Adrenal gland (tissue), 12 donors: Measurements from ENCODE around the gene ATP4A. TPM values are rescaled to one million over a fixed set of nuclear protein-coding genes. Genes with fewer than 3 reads are reported as not detected.
A peak's percentile ranks its signal among the peaks of the same experiment; 100 is the strongest.

Experiments
- DNase-seq, 7 donors: peaks; one replicate each; pipeline ENCODE4 v3.0.0-alpha.2; 2019 to 2020
- H3K27ac ChIP-seq, 5 donors: fragments of 200-600 bp; sonication (generic) in 4 of 5; 1 replicate in 3 of 5; 2 replicates in 2 of 5; pipeline versions ENCODE4 v1.5.1 to v1.8.0; 2016 to 2020; ENCODE audit warnings: mild to moderate bottlenecking in 1 of 5
- H3K27me3 ChIP-seq: fragments of 200-600 bp; 2 replicates; pipeline ENCODE4 v1.8.0; 2021
- H3K36me3 ChIP-seq, 2 donors: fragments of 200-600 bp; replicated peaks in 1 of 2; 1 replicate in 1 of 2; 2 replicates in 1 of 2; pipeline versions ENCODE4 v1.5.1 to v1.8.0; 2018 to 2022
- H3K4me1 ChIP-seq, 2 donors: fragments of 200-600 bp; replicated peaks in 1 of 2; 1 replicate in 1 of 2; 2 replicates in 1 of 2; pipeline versions ENCODE4 v1.5.1 to v1.8.0; 2018 to 2021
- H3K4me3 ChIP-seq, 4 donors: fragments of 200-600 bp; sonication (generic) in 3 of 4; one replicate each; pipeline ENCODE4 v1.5.1; 2016 to 2018
- H3K9me3 ChIP-seq, 3 donors: fragments of 200-600 bp; sonication (generic) in 1 of 3; replicated peaks in 1 of 3; 1 replicate in 2 of 3; 2 replicates in 1 of 3; pipeline versions ENCODE4 v1.5.1 to v1.8.0; 2016 to 2021
- POLR2A ChIP-seq, 2 donors: fragments of 450-650 bp; IDR thresholded peaks; one replicate each; pipeline ENCODE4 v1.6.1; 2017; ENCODE audit warnings: antibody characterized with exemption in 2 of 2, mild to moderate bottlenecking in 2 of 2, moderate library complexity in 1 of 2
- WGBS, 4 donors: extraction: QIAGEN DNeasy Blood & Tissue Kit in 2 of 4; methylation state at CpG; one replicate each; pipeline versions ENCODE4 v1.1.5 to v1.1.7; 2013 to 2017; 5-methylcytosine and 5-hydroxymethylcytosine counted together
- intact Hi-C, 2 donors: fragments of 100-400 bp; cut with DNase I; formaldehyde crosslinking; loops; one replicate each; pipeline versions ENCODE4 v1.14.1 to v1.15.0; 2022 to 2023
- polyA plus RNA-seq, 3 donors: library from polyadenylated mRNA; stranded (reverse); fragments of 200-250 nt in 2 of 3; fragments of 350-450 nt in 1 of 3; fragmentation: Illumina TruSeq in 1 of 3; extraction: RNeasy Lipid Tissue Mini Kit (QIAGEN cat#74804) in 1 of 3; gene quantifications; one replicate each; pipeline ENCODE4 v1.2.3, GENCODE V29; 2013 to 2014
- total RNA-seq, 9 donors: library from RNA; depleted of rRNA in 4 of 9; stranded (reverse); fragments of >200 nt in 4 of 9; fragments of 120-200 nt in 1 of 9; fragmentation: NEBNext Ultra II Directional in 1 of 9; extraction: Animal tissue kit (Norgen Biotek cat#: 25700) in 1 of 9; gene quantifications; one replicate each; pipeline versions ENCODE4 v1.1.0 to v1.2.4, GENCODE V29; 2013 to 2023
- TF ChIP-seq, protein P1 (sequence below), 6 experiments: fragments of 450-650 bp in 4 of 6; fragments of 200-600 bp in 2 of 6; sonication (generic) in 1 of 6; IDR thresholded peaks; 1 replicate in 5 of 6; 2 replicates in 1 of 6; pipeline versions ENCODE4 v1.5.1 to v1.8.0; 2016 to 2021; ENCODE audit warnings: antibody characterized with exemption in 6 of 6, mild to moderate bottlenecking in 2 of 6, moderate library complexity in 1 of 6
- donor health status: healthy with polysubstance abuse.
- donor health status: Bipolar disorder and iron deficiency.
- donor health status: DM: yes; HTN: yes; CAD: no.
- donor health status: DM: no; HTN: no; CAD: no.
- donor health status: DM: no; HTN: no; CAD: no.
- donor health status: DM: yes; HTN: yes; CAD: no.

The ATP4A gene
- total and polyA plus RNA-seq, 12 donors: 2.2 to 63.5 (median 7.5) TPM

DNA sequence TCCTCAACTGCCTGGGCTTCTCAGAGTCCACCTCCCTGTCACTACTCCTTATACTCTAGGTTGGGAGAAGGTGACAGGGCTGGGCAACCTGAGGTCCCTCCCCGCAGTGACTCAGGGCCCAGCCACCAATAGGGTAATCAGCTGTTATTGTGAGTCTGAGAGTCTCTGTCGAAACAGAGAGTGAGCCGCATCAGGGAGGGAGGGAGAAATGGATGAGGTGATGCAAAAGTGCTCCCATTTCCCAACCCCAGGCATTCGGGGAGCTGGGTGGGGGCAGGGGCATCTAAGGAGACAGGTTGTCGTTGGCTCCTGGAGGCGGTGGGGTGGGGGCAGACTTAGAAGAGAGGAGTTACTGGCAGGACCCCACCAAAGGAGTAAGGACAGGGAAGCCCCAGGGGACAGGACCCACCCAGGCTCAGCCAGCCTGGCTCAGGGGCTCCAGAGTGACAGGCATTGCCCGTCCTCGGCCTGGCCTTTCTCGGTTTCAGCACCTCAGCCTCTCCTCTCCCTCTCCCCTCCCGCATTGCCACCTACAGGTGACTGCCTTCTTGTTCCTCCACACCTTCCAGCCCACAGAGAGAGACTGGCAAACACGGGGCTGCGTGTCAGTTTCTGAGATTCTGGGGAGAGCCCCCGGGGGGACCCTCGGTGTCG lies 49.7 kb downstream of the ATP4A start, which contains the start of gene DMKN:
Gene DMKN, minus strand, starts transcription at position 22 of the 654 bp plus-strand sequence. CDS start 174 bp downstream, outside the sequence.
- no peak for DNase-seq
- Histone ChIP-seq H3K4me3 (no peak within 1 kb of the TSS), H3K36me3 (no peaks in the 10 kb centered on the region), H3K9me3 (no peaks in the 10 kb centered on the region), H3K27me3 (peaks cover 3% of the 10 kb centered on the region), H3K4me1 (peaks cover 5 to 10% of the 10 kb centered on the region in 2 donors), H3K27ac (no peak within 1 kb of the TSS)
- intact Hi-C loops: no loop called here
- TF ChIP-seq, protein P1, sequence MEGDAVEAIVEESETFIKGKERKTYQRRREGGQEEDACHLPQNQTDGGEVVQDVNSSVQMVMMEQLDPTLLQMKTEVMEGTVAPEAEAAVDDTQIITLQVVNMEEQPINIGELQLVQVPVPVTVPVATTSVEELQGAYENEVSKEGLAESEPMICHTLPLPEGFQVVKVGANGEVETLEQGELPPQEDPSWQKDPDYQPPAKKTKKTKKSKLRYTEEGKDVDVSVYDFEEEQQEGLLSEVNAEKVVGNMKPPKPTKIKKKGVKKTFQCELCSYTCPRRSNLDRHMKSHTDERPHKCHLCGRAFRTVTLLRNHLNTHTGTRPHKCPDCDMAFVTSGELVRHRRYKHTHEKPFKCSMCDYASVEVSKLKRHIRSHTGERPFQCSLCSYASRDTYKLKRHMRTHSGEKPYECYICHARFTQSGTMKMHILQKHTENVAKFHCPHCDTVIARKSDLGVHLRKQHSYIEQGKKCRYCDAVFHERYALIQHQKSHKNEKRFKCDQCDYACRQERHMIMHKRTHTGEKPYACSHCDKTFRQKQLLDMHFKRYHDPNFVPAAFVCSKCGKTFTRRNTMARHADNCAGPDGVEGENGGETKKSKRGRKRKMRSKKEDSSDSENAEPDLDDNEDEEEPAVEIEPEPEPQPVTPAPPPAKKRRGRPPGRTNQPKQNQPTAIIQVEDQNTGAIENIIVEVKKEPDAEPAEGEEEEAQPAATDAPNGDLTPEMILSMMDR (IDR thresholded peaks at IDR 0.05): no peak
- TF ChIP-seq POLR2A (IDR thresholded peaks at IDR 0.05): no peak
- 25 to 35% (median 26%) methylated on average over 10 to 15 of the region's 15 CpGs for WGBS, 4 donors

GRCh38 chr19:35512831-35513627 lies 50.4 kb downstream of the ATP4A start:
- Histone ChIP-seq H3K27me3 (peaks cover 3% of the 10 kb centered on the region), H3K9me3 (no peaks in the 10 kb centered on the region), H3K36me3 (no peaks in the 10 kb centered on the region), H3K4me3 (no peak overlapping the region), H3K4me1 (peaks cover 5 to 10% of the 10 kb centered on the region in 2 donors), H3K27ac (no peak overlapping the region)
- WGBS, 4 donors: 80 to 83% (median 81%) methylated on average over 9 to 15 of the region's 15 CpGs
- TF ChIP-seq POLR2A (IDR thresholded peaks at IDR 0.05): no peak
- TF ChIP-seq, protein P1 (IDR thresholded peaks at IDR 0.05): no peak
- intact Hi-C loops: no loop called here
- no peak for DNase-seq

DNA sequence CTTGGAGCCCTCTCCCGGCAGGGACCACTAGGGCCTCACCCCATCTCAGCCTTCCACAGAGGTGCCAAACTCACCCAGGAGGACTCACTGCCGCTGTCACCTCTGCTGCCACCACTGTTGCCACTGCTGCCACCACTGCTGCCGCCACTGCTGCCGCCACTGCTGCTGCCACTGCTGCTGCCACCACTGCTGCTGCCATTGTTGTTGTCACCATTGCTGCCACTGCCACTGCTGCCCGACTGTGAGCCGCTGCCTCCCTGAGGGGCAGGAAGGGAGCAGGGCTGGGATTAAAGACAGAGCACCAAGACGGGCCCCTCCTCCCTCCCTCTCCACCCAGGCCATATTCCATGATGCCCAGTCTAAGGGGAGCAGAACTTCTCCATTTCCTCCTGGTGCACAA lies 52.1 kb downstream of the ATP4A start:
- no peak for DNase-seq
- Histone ChIP-seq H3K36me3 (no peaks in the 10 kb centered on the region), H3K9me3 (no peaks in the 10 kb centered on the region), H3K4me1 (peaks cover 5 to 10% of the 10 kb centered on the region in 2 donors), H3K27me3 (peaks cover 3% of the 10 kb centered on the region), H3K4me3 (no peak overlapping the region), H3K27ac (no peak overlapping the region)
- 72 to 90% (median 82%) methylated on average over 5 to 7 of the region's 7 CpGs for WGBS, 4 donors
- TF ChIP-seq, protein P1 (IDR thresholded peaks at IDR 0.05): no peak
- TF ChIP-seq POLR2A (IDR thresholded peaks at IDR 0.05): no peak
- intact Hi-C loops: no loop called here

DNA sequence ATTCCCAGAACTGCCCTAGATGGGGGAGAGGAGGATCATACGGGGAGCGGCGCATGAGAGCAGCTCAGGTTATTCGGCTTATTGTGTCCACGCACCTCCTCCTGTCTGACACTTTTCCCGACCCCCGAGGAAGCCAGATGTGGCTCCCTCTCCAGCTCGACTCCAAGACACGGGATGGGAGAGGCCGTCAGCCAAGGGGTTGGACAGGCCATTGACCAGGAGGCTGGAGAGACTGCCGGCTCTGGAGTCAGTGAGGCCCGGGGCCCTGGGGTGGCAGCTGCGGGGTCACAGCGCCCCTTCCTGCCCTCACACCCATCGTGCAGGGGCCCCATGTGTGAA lies 52.9 kb downstream of the ATP4A start:
- WGBS, 4 donors: 3 to 26% (median 7%) methylated on average over 5 to 15 of the region's 15 CpGs
- H3K4me3 ChIP-seq: peak overlapping the region in 1 of 4 donors; percentile 61
- no peak for DNase-seq
- H3K4me1 ChIP-seq: peaks cover 5 to 10% of the 10 kb centered on the region in 2 donors
- H3K27ac ChIP-seq: no peak overlapping the region
- H3K27me3 ChIP-seq: peaks cover 3% of the 10 kb centered on the region
- no peaks in the 10 kb centered on the region for H3K9me3 ChIP-seq
- intact Hi-C loops: no loop called here
- no peak for TF ChIP-seq POLR2A (IDR thresholded peaks at IDR 0.05)
- TF ChIP-seq, protein P1 (IDR thresholded peaks at IDR 0.05): peak in 1 of 6 experiments; percentile 10
- no peaks in the 10 kb centered on the region for H3K36me3 ChIP-seq
